ENCODE measurements around the gene DRG2.
A peak's percentile ranks its signal among the peaks of the same experiment; 100 is the strongest.

DRG2 gene

GRCh38 chr17:18117533-18117932 is 29.8 kb downstream of the DRG2 start:
- no peak for DNase-seq (ENCODE audit: low read depth)

DNA sequence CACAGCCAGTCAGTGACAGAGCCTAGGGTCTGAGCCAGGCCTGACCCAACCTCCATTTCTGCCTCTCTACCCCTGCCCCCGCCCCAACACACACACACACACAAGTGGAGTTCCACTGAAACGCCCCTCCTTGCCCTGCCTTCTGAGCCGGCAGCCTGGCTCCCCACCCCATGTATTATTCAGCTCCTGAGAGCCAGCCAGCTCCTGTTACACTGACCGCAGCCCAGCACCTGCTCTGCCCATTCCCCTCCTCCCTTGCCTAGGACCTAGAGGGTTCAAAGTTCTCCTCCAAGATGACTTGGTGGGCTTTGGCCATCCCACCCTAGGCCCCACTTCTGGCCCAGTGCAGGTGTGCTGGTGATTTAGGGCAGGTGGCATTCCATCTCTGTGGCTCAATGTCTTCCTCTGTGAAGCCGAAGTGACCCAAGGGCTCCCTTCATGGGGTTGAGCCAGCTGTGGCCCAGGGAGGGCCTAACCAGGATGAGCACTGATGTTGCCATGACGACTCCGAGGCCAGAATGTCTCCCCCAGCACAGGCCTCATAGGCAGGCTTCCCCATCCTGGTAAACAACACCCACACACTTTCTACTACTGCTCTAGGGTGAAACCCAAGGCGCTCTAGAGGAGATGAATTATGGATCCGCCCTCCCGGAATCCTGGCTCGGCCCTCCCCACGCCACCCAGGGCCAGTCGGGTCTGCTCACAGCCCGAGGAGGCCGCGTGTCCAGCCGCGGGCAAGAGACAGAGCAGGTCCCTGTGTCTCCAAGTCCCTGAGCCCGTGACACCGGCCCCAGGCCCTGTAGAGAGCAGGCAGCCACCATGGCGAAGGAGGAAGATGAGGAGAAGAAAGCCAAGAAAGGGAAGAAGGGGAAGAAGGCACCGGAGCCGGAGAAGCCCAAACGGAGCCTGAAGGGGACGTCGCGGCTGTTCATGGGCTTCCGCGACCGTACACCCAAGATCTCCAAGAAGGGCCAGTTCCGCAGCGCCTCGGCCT is 30.5 kb downstream of the DRG2 start:
- DNase-seq (ENCODE audit: low read depth) = no peak

DNA sequence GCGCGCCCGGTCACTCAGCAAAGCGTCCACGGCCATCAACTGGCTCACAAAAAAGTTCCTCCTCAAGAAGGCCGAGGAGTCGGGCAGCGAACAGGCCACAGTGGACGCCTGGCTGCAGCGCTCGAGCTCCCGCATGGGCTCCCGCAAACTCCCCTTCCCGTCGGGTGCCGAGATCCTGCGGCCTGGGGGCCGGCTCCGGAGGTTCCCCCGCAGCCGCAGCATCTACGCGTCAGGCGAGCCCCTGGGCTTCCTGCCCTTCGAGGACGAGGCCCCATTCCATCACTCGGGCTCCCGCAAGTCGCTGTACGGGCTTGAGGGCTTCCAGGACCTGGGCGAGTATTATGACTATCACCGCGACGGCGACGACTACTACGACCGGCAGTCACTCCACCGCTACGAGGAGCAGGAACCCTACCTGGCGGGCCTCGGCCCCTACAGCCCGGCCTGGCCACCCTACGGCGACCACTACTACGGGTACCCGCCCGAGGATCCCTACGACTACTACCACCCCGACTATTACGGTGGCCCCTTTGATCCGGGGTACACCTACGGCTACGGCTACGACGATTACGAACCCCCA is 31.5 kb downstream of the DRG2 start:
- DNase-seq (ENCODE audit: low read depth) = no peak

DNA sequence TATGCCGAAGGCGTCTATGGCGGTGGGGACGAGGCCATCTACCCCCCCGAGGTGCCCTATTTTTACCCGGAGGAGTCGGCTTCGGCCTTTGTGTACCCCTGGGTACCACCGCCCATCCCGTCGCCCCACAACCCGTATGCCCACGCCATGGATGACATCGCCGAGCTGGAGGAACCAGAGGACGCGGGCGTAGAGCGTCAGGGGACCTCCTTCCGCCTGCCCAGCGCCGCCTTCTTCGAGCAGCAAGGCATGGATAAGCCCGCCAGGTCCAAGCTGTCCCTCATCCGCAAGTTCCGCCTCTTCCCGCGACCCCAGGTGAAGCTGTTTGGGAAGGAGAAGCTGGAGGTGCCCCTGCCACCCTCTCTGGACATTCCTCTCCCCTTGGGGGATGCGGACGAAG is 32.2 kb downstream of the DRG2 start:
- DNase-seq (ENCODE audit: low read depth) = no peak

DNA sequence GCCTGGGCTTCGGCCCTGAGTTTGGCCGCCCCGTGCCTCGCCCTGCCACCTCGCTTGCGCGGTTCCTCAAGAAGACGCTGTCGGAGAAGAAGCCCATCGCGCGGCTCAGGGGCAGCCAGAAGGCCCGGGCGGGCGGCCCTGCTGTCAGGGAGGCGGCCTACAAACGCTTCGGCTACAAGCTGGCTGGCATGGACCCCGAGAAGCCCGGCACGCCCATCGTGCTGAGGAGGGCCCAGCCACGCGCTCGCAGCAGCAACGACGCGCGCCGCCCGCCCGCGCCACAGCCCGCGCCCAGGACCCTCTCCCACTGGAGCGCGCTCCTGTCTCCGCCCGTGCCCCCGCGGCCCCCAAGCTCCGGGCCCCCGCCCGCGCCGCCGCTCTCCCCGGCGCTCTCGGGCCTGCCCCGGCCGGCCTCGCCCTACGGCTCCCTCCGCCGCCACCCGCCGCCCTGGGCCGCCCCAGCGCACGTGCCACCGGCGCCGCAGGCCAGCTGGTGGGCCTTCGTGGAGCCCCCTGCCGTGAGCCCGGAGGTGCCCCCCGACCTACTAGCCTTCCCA is 32.8 kb downstream of the DRG2 start:
- no peak for DNase-seq (ENCODE audit: low read depth)

GRCh38 chr17:18121144-18121910 is 33.6 kb downstream of the DRG2 start:
- DNase-seq (ENCODE audit: low read depth) = no peak

GRCh38 chr17:18122990-18123753 is 35.4 kb downstream of the DRG2 start:
- DNase-seq (ENCODE audit: low read depth) = no peak

DNA sequence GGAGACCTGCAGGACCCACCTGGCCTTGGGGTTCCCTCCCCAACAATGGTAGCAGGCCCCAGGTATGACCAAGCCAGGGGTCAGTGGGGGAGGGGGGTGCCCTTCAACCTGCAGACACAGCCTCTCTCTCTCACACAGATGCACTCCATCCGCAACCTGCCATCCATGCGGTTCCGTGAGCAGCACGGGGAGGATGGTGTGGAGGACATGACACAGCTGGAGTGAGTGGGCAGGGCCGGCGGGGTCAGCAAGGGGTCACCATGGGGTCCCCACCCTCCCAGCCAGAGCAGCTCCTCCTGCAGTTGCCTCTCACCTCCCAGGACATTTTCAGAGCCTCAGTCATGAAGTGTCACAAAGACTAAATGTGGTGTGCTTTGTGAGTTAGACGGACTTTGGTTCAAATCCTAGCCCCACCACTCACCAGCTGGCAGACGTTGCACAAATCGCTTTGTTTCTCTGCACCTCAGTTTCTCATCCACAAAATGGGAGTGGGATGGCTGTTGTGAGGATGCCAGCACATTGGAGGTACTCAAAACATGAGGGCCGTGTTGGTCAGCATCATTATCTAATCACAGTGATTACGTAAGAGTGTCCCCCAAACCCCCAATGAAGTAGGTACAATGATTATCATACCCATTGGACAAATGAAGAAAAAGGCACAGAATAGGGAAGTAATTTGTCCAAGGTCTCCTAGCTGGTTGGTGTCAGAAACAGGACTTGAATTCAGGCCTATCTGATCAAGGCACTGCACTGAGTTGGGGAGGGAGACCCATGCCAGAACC is 36.8 kb downstream of the DRG2 start:
- DNase-seq (ENCODE audit: low read depth) = no peak

DNA sequence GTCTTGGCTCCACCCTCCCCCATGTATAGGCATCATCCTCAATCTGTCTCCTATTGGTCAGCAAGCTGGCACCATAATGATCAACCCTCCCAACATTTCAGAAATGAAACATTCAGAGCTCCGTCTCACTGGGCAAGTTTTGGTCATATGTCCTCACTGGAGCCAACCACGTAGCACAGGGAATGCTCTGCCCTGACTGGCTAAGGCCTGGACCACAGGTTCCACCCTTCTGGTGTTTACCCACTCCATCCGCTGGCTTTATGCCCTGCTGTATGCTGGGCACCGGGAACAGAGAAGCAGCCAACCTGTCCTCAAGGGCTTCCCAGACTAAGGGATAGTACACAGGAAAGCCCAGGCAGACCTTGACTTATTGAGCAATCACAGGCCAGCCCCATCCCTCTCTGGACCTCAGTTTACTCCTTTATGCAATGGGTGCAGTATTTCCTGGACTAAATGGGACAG is 41.3 kb downstream of the DRG2 start:
- no peak for DNase-seq (ENCODE audit: low read depth)

DNA sequence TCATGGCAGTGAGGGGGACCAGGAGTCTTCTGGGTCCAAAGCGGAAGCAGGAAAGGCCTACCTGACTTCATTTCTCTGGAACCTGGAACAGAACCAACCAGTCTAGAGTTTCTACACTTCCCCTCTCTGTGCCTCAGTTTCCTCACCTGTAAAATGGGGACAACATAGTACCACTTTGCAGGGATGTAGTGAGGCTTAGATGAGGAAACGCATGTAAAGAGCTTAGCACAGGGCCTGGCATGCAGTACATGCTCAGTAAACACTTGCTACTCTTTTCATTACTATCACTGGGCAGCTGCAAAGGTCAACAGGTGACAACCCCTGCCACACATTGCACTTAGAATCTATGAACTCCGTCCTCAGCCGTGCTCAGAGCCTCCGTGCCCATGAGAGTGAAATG is 45.0 kb downstream of the DRG2 start:
- DNase-seq (ENCODE audit: low read depth) = no peak

DNA sequence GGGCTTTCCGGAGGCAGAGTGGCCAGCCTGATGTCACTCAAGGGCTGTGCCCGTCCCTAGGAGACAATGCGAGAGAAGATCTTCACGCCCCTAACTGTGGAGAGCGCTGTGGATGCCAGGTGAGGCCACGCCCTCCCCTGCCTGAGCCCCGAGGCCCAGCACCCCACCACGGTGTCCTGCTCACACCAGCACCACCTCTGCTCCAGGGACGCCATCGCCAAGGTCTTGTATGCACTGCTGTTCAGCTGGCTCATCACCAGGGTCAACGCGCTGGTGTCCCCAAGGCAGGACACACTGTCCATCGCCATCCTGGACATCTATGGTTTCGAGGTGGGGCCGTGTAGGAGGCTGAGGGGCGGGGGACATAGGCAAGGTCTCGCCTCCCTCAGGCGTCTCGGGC is 48.6 kb downstream of the DRG2 start:
- no peak for DNase-seq (ENCODE audit: low read depth)

DNA sequence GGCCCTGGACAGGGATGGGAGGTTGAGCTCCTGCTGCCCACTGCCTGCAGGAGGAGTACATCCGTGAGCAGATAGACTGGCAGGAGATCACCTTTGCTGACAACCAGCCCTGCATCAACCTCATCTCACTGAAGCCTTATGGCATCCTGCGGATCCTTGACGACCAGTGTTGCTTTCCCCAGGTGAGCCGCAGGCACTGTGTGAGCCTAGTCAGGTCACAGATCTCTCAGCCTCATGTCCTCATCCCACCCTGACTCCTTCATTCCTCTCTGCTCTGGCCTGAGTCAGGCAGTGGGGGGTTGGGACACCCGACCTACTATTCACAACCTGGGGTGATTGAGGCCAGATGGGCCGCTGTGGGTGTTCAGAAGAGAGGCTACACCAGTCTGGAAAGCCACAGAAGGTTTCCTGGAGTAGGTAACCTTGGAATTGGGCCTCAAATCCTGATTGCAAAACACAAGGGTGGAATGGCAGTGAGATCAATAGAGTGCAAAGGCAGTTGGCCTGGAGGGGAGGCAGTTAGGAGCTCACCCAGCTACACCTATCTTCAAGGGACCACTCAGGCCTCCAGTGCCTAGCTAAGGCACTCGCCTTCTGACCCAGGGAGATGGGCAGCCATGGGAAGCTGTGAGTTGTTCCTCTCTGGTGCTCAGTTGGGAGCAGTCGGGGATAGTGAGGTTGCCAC is 50.5 kb downstream of the DRG2 start:
- DNase-seq (ENCODE audit: low read depth) = no peak

GRCh38 chr17:18139092-18139491 is 51.3 kb downstream of the DRG2 start:
- DNase-seq (ENCODE audit: low read depth) = no peak

DNA sequence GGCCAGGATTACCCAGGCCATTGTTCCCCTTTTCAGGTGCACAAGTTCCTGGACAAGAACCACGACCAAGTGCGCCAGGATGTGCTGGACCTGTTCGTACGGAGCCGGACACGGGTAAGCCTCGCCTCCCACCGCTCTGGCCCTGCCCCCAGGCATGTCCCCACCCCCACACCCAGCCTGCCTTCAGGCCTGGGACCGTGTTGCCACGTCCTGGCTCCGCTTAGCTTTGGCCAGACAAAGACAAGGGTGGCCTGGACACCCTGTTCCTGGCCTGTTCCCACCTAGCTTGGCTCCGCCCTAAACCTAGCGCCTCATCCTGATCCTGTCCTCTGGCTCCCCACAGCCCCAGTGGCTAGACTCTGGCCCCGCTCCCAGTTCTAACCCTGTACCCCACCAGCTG is 51.8 kb downstream of the DRG2 start:
- no peak for DNase-seq (ENCODE audit: low read depth)

DNA sequence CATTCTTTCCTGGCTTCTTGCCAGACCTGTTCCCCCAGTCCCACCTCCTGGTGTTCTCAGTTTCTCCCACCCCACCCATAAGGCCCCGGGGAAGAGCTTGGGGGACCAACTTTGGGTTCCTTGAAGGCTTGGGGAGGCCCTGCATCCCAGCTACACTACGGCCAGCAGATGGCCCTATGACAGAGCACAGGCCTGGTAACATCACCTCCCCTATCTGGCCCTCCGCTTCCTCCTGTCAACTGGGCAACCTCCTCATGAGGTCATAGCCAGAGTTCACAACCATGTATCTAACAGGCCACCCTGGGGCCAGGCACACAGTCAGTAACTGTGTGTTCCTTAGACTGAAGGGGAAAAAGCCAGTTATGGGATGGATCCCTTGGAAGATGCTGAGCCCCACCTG is 52.2 kb downstream of the DRG2 start:
- no peak for DNase-seq (ENCODE audit: low read depth)

DNA sequence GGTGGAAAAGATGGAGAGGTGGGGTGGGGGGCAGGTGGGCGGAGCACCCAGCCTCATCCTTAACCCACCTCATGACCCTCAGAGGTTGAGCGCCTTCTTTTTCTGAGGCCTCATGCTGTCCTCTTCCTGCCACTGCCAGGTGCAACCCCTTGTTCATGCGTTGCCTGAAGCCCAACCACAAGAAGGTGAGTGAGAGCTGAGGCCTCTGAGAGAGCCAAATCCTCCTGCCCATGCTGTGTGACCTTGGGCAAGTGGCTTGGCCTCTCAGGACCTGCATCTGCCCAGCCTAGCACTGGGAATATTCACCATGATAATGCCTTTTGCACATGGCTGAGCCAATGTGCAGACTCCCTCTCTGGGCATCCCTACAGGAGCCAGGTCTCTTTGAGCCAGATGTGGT is 52.9 kb downstream of the DRG2 start:
- DNase-seq (ENCODE audit: low read depth) = no peak

GRCh38 chr17:18141210-18141803 is 53.6 kb downstream of the DRG2 start:
- peak; percentile 23 for DNase-seq (ENCODE audit: low read depth)

- DNase-seq (ENCODE audit: low read depth) = no peak
Measured at GRCh38 chr17:18142417-18142816, 54.7 kb downstream of the DRG2 start.

- no peak for DNase-seq (ENCODE audit: low read depth)
Measured at GRCh38 chr17:18143044-18143936, 55.5 kb downstream of the DRG2 start.

Data from GM04504 (cell line).